Activated naive CD8-positive, alpha-beta T cell treated with anti-CD3 and anti-CD28 coated beads, Interleukin-2, amount 10 ng/mL, durations not matched to agents 7 days and 5 days (primary cell): ENCODE results near the gene OR14I1. TPM values are rescaled to one million over a fixed set of nuclear protein-coding genes. Genes with fewer than 3 reads are reported as not detected.
"Not testable (repeated sequence)": the region's sequence is repeated elsewhere in the genome, so short reads cannot be mapped to it uniquely, and the experiment has no call there.

Experiments
- ATAC-seq: fragments of 150-1000 bp; cut with Tn5 transposase; one replicate; pipeline ENCODE4 v1.10.0; 2021; ENCODE audit warnings: low read depth, moderate library complexity
- POLR2A ChIA-PET: fragments of 350-600 bp; sonication (Branson Sonifier 250); formaldehyde crosslinking; loops from one replicate; lab custom pipeline; 2021; ENCODE audit warnings: antibody characterized with exemption; lab: Charles Lee
- DNase-seq: peaks from one replicate; pipeline ENCODE4 v3.0.0; 2021
- H3K27ac Mint-ChIP-seq: one replicate; pipeline ENCODE4 v1.8.0; 2022; ENCODE audit warnings: mild to moderate bottlenecking, mixed read lengths
- H3K27me3 Mint-ChIP-seq: one replicate; pipeline ENCODE4 v1.8.0; 2022; ENCODE audit warnings: mild to moderate bottlenecking, moderate library complexity, mixed read lengths
- H3K36me3 Mint-ChIP-seq: one replicate; pipeline ENCODE4 v1.8.0; 2021; ENCODE audit warnings: mild to moderate bottlenecking, mixed read lengths
- H3K4me1 Mint-ChIP-seq: one replicate; pipeline ENCODE4 v1.8.0; 2021; ENCODE audit warnings: mixed read lengths
- H3K4me3 Mint-ChIP-seq: one replicate; pipeline ENCODE4 v1.8.0; 2022; ENCODE audit warnings: mild to moderate bottlenecking, moderate library complexity, mixed read lengths
- H3K9me3 Mint-ChIP-seq: one replicate; pipeline ENCODE4 v1.8.0; 2021; ENCODE audit warnings: mixed read lengths
- total RNA-seq, 2 experiments: library from RNA; stranded (reverse); gene quantifications; one replicate each; pipeline ENCODE4 v1.2.3, GENCODE V29; 2021

Gene OR14I1
- total RNA-seq, 2 experiments from 2014 or later, result not detected

DNA sequence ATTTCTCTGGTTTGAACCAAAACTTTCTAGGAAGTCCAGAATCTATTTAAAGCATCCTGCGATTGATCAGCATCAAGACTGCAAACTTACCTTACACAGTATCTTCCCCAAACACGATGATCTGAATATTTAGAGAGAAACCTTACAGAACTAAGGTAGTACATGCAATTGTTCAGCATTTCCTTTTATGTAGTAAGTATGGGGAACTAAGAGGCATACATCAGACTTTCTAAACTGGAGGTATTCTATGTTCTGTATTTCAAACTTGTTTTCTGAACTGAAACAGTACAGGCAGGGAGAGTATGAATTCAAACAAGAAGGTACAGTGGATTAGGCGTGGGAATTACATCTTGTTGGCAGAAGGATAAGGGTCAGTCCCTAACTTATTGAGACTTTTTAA is 47.2 kb downstream of the OR14I1 start, which contains the start of gene OR2T27:
OR2T27 (minus strand) TSS at position 175 of the 400 bp plus-strand sequence. CDS start 4,644 bp downstream, outside the sequence.
- H3K4me1 Mint-ChIP-seq, H3K9me3 Mint-ChIP-seq, H3K36me3 Mint-ChIP-seq, H3K4me3 Mint-ChIP-seq, H3K27ac Mint-ChIP-seq, DNase-seq, POLR2A ChIA-PET, ATAC-seq, H3K27me3 Mint-ChIP-seq: not testable (repeated sequence)

Other genes starting within 250 kb of the OR14I1 start
- not detected for gene OR2T3, start 229.4 kb downstream of the OR14I1 start, total RNA-seq
- gene OR2T5, start 214.2 kb downstream of the OR14I1 start, total RNA-seq, result not detected
- not detected for gene OR2G6, start 194.7 kb downstream of the OR14I1 start, total RNA-seq
- not detected for gene OR2T29, start 140.0 kb downstream of the OR14I1 start, total RNA-seq
- gene OR2T34, start 128.0 kb downstream of the OR14I1 start, total RNA-seq, result not detected
- not detected for gene OR2T10, start 105.1 kb downstream of the OR14I1 start, total RNA-seq
- not detected for gene OR2T11, start 67.7 kb downstream of the OR14I1 start, total RNA-seq
- gene OR2T35, start 57.5 kb downstream of the OR14I1 start, total RNA-seq, result not detected
- gene OR2T27, start 47.2 kb downstream of the OR14I1 start, total RNA-seq, result not detected
- gene LYPD8, start 53.0 kb upstream of the OR14I1 start, total RNA-seq, result not detected
- gene SH3BP5L, start 123.1 kb upstream of the OR14I1 start, total RNA-seq, result 10 to 100 TPM; 32.8 to 34.7 TPM
- 10 to 100 TPM; 51.0 to 53.6 TPM for gene ZNF672, start 135.5 kb upstream of the OR14I1 start, total RNA-seq
- 10 to 100 TPM; 58.6 to 70.2 TPM for gene ZNF692, start 156.3 kb upstream of the OR14I1 start, total RNA-seq
- gene PGBD2, start 203.5 kb upstream of the OR14I1 start, total RNA-seq, result 10 to 100 TPM in 1 of 2 experiments, 1 to 10 TPM in 1; 9.6 to 10.1 TPM